HCT116 (cell line): ENCODE measurements around the gene FCER1G. TPM values are rescaled to one million over a fixed set of nuclear protein-coding genes. Genes with fewer than 3 reads are reported as not detected.

Experiments
- ATAC-seq: fragments of 200-7000 bp; cut with Tn5 transposase; 2 replicates; pipeline ENCODE4 v1.9.1; 2020; ENCODE audit warnings: mild to moderate bottlenecking, moderate library complexity
- BruUV-seq: library from RNA; stranded (reverse); fragments of 400-500 nt; replicated peaks from 2 replicates; lab custom pipeline; 2021; lab: Mats Ljungman, UMichigan
- CTCF ChIA-PET: fragments of 300-600 bp; sonication (Branson Sonifier 250); formaldehyde crosslinking; loops from one replicate; lab custom pipeline; 2021; ENCODE audit warnings: antibody characterized with exemption; lab: Charles Lee
- POLR2A ChIA-PET: fragments of 300-600, 350-600 bp; sonication (Branson Sonifier 250); formaldehyde crosslinking; loops from one replicate; lab custom pipeline; 2021; ENCODE audit warnings: antibody characterized with exemption; lab: Charles Lee
- RAD21 ChIA-PET, 2 experiments: fragments of 300-600 bp; sonication (Branson Sonifier 250); formaldehyde crosslinking; loops; one replicate each; lab custom pipeline; 2023; ENCODE audit warnings: low total read pairs in 2 of 2; ENCODE audit not compliant: uncharacterized antibody in 2 of 2, unreplicated experiment in 2 of 2, low non-redundant PET in 1 of 2; lab: Charles Lee
- DNase-seq: peaks from one replicate; pipeline ENCODE4 v3.0.0-alpha.2; 2010; ENCODE audit warnings: low read depth, low spot score
- H2AFZ ChIP-seq: fragments of 200-600 bp; shearing (Covaris generic), sonication (generic); 2 replicates; pipeline ENCODE4 v1.6.1; 2017; ENCODE audit warnings: low read depth, mixed run types, mixed read lengths, antibody characterized with exemption, low read length; ENCODE audit not compliant: poor library complexity, severe bottlenecking
- H3K27ac ChIP-seq: 2 replicates; pipeline ENCODE4 v1.5.1; 2012; ENCODE audit warnings: low read depth, low read length
- H3K27me3 ChIP-seq: fragments of 200-600 bp; sonication (generic); 2 replicates; pipeline ENCODE4 v1.6.1; 2016; ENCODE audit warnings: mixed run types, low read length, mixed read lengths; ENCODE audit not compliant: insufficient read depth
- H3K36me3 ChIP-seq, 2 experiments: fragments of 200-500 bp in 1 of 2; fragments of 200-600 bp in 1 of 2; sonication (Bioruptor generic) in 1 of 2; sonication (generic) in 1 of 2; 2 replicates each; pipeline versions ENCODE4 v1.5.1 to v1.6.1; 2014 to 2016; ENCODE audit warnings: low read length in 2 of 2, inconsistent platforms in 1 of 2, mixed read lengths in 1 of 2, mixed run types in 1 of 2; ENCODE audit not compliant: insufficient read depth in 2 of 2, control insufficient read depth in 1 of 2
- H3K4me1 ChIP-seq, 2 experiments: fragments of 200-600 bp in 1 of 2; sonication (generic) in 1 of 2; 2 replicates each; pipeline versions ENCODE4 v1.5.1 to v1.6.1; 2012 to 2017; ENCODE audit warnings: low read length in 2 of 2, inconsistent platforms in 1 of 2, mild to moderate bottlenecking in 1 of 2, mixed read lengths in 1 of 2, mixed run types in 1 of 2, moderate library complexity in 1 of 2; ENCODE audit not compliant: insufficient read depth in 2 of 2, control insufficient read depth in 1 of 2
- H3K4me2 ChIP-seq: fragments of 200-600 bp; sonication (generic); 2 replicates; pipeline ENCODE4 v1.6.1; 2017; ENCODE audit warnings: mixed run types, low read length, mixed read lengths
- H3K4me3 ChIP-seq, 2 experiments: fragments of 200-600 bp in 1 of 2; sonication (generic) in 1 of 2; replicated peaks in 1 of 2; 2 replicates each; pipeline ENCODE4 v1.5.1; 2011 to 2016; ENCODE audit warnings: low read length in 2 of 2, control low read depth in 1 of 2, low read depth in 1 of 2, mild to moderate bottlenecking in 1 of 2, mixed read lengths in 1 of 2, mixed run types in 1 of 2
- H3K79me2 ChIP-seq: fragments of 200-600 bp; sonication (generic); 2 replicates; pipeline ENCODE4 v1.6.1; 2017; ENCODE audit warnings: mild to moderate bottlenecking, mixed run types, low read length, moderate library complexity, mixed read lengths; ENCODE audit not compliant: insufficient read depth
- H3K9ac ChIP-seq: fragments of 200-600 bp; sonication (generic); 2 replicates; pipeline ENCODE4 v1.6.1; 2016; ENCODE audit warnings: low read length, mixed read lengths
- H3K9me2 ChIP-seq: fragments of 200-600 bp; sonication (generic), shearing (Covaris generic); 2 replicates; pipeline ENCODE4 v1.6.1; 2017; ENCODE audit warnings: mixed run types, mild to moderate bottlenecking, moderate library complexity; ENCODE audit not compliant: insufficient read depth
- H3K9me3 ChIP-seq, 2 experiments: fragments of 200-500 bp in 1 of 2; fragments of 200-600 bp in 1 of 2; sonication (Bioruptor generic) in 1 of 2; sonication (generic) in 1 of 2; 2 replicates each; pipeline ENCODE4 v1.6.1; 2014 to 2017; ENCODE audit warnings: low read length in 2 of 2, mixed read lengths in 2 of 2, inconsistent platforms in 1 of 2, low read depth in 1 of 2, mild to moderate bottlenecking in 1 of 2, mixed run types in 1 of 2, moderate library complexity in 1 of 2; ENCODE audit not compliant: control insufficient read depth in 1 of 2, insufficient read depth in 1 of 2
- H4K20me1 ChIP-seq: fragments of 200-600 bp; sonication (generic), shearing (Covaris generic); 2 replicates; pipeline ENCODE4 v1.6.1; 2017; ENCODE audit warnings: mixed run types, mild to moderate bottlenecking, moderate library complexity; ENCODE audit not compliant: insufficient read depth
- EGR1 ChIP-seq: IDR thresholded peaks from 2 replicates; pipeline ENCODE4 v1.6.1; 2012; ENCODE audit warnings: low read depth
- ELF1 ChIP-seq: IDR thresholded peaks from 2 replicates; pipeline ENCODE4 v1.6.1; 2012; ENCODE audit warnings: low read depth, borderline replicate concordance
- EZH2phosphoT487 ChIP-seq: fragments of 200-600 bp; IDR thresholded peaks from 2 replicates; pipeline ENCODE4 v1.6.1; 2018; ENCODE audit warnings: antibody characterized with exemption, borderline replicate concordance
- JUND ChIP-seq: IDR thresholded peaks from 2 replicates; pipeline ENCODE4 v1.6.1; 2012
- MAX ChIP-seq: IDR thresholded peaks from 2 replicates; pipeline ENCODE4 v1.6.1; 2012
- POLR2AphosphoS5 ChIP-seq: IDR thresholded peaks from 2 replicates; pipeline ENCODE4 v1.6.1; 2011; ENCODE audit warnings: mild to moderate bottlenecking, low read depth, low read length, moderate library complexity
- RAD21 ChIP-seq: IDR thresholded peaks from 2 replicates; pipeline ENCODE4 v1.6.1; 2012; ENCODE audit warnings: low read depth, mild to moderate bottlenecking
- SIN3A ChIP-seq: IDR thresholded peaks from 2 replicates; pipeline ENCODE4 v1.6.1; 2012; ENCODE audit warnings: low read depth
- SRF ChIP-seq: IDR thresholded peaks from 2 replicates; pipeline ENCODE4 v1.6.1; 2012; ENCODE audit warnings: low read depth
- TCF7L2 ChIP-seq: IDR thresholded peaks from 2 replicates; pipeline ENCODE4 v1.7.0; 2011; ENCODE audit warnings: borderline replicate concordance, inconsistent platforms; ENCODE audit not compliant: insufficient read depth, insufficient read length; ENCODE audit errors: extremely low read depth
- YY1 ChIP-seq: IDR thresholded peaks from 2 replicates; pipeline ENCODE4 v1.6.1; 2011; ENCODE audit warnings: low read length, low read depth, moderate library complexity, mild to moderate bottlenecking; ENCODE audit not compliant: insufficient replicate concordance; ENCODE audit errors: extremely low read depth
- ZBTB33 ChIP-seq: IDR thresholded peaks from 2 replicates; pipeline ENCODE4 v1.6.1; 2011; ENCODE audit warnings: mild to moderate bottlenecking, low read length, moderate library complexity; ENCODE audit not compliant: insufficient replicate concordance; ENCODE audit errors: extremely low read depth
- ZNF274 ChIP-seq: fragments of 200-500 bp; sonication (Bioruptor generic); IDR thresholded peaks from 2 replicates; pipeline ENCODE4 v1.6.1; 2014; ENCODE audit warnings: mild to moderate bottlenecking, low read depth, low read length, inconsistent platforms
- intact Hi-C: fragments of 100-400 bp; cut with micrococcal nuclease; formaldehyde crosslinking; loops from 2 replicates; pipeline ENCODE4 v1.10.0; 2022
- total RNA-seq: library from RNA; stranded (reverse); gene quantifications from one replicate; pipeline ENCODE4 v1.2.1, GENCODE V29; 2021; ENCODE audit not compliant: unreplicated experiment
- TF ChIP-seq, protein P1 (sequence below), 3 experiments: fragments of 200-600 bp in 1 of 3; sonication (generic) in 1 of 3; IDR thresholded peaks in 2 of 3; conservative IDR thresholded peaks in 1 of 3; 2 replicates each; pipeline ENCODE4 v1.5.1; 2012 to 2017; ENCODE audit warnings: low read depth in 2 of 3, low read length in 2 of 3, antibody characterized with exemption in 1 of 3, borderline replicate concordance in 1 of 3, control low read depth in 1 of 3, mild to moderate bottlenecking in 1 of 3, mixed read lengths in 1 of 3, mixed run types in 1 of 3, moderate library complexity in 1 of 3; ENCODE audit not compliant: insufficient read depth in 1 of 3

Gene FCER1G
- total RNA-seq, 1 experiment from 2014 or later = 0.86 TPM

- TF ChIP-seq ZBTB33 (no peak), YY1 (no peak)
- TF ChIP-seq, all 23 proteins: peak for 0
- Histone ChIP-seq H3K79me2 (no peaks in the 10 kb centered on the region), H3K9me2 (no peaks in the 10 kb centered on the region), H3K4me2 (no peak overlapping the region), H3K27ac (no peak overlapping the region), H2AFZ (no peak overlapping the region), H3K9me3 (no peaks in the 10 kb centered on the region), H3K4me1 (peaks cover 4 to 30% of the 10 kb centered on the region in 2 experiments; a peak in 3 of 4 replicates), H3K9ac (no peak overlapping the region), H3K36me3 (no peaks in the 10 kb centered on the region), H4K20me1 (no peaks in the 10 kb centered on the region), H3K4me3 (no peak overlapping the region), H3K27me3 (no peaks in the 10 kb centered on the region)
- ChIA-PET POLR2A (no interaction called here), RAD21 (no interaction called here), CTCF (no interaction called here)
- intact Hi-C loops = no loop called here
- ATAC-seq = no peak
- DNase-seq = no peak
- BruUV-seq = no TSS peak
These were observed 18.3 kb upstream of the FCER1G start for GRCh38 chr1:161196521-161197451.

DNA sequence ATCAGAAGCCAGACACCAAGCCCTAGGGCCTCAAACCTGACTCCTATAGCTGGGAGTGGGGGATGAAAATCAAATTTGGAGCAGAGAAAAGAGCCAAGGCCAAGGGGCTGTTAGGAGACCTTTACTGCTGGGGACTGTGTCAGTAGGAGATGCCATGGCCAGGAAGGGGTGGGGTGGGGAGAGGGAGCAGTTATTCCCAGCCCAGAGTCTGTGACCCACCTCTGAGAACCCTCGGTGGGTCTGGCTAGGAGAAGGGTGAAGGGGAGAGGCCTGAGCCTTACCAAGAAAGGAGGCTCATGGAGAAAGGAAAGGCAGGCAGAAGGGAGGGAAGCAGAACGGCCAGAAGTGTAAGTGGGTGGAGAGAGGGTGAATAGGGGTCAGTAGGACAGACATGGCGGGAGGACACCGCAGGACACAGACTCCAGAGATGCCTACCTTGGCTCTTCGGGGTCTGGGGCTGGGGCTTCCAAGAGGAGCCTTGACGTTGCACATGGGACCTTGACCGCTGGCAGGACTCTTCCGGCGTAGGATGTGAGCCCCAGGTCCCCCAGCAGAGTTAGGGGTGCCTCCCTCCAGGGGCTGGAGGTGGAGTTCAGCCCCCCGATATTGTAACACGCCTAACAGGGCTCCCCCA is 17.4 kb upstream of the FCER1G start:
- no peak overlapping the region for H3K9ac ChIP-seq
- TF ChIP-seq RAD21 = no peak
- no peak for TF ChIP-seq SRF
- no peak for TF ChIP-seq EGR1
- TF ChIP-seq MAX = no peak
- no peak for TF ChIP-seq ELF1
- no peak for TF ChIP-seq TCF7L2
- TF ChIP-seq JUND = no peak
- TF ChIP-seq SIN3A = no peak
- TF ChIP-seq, protein P1, sequence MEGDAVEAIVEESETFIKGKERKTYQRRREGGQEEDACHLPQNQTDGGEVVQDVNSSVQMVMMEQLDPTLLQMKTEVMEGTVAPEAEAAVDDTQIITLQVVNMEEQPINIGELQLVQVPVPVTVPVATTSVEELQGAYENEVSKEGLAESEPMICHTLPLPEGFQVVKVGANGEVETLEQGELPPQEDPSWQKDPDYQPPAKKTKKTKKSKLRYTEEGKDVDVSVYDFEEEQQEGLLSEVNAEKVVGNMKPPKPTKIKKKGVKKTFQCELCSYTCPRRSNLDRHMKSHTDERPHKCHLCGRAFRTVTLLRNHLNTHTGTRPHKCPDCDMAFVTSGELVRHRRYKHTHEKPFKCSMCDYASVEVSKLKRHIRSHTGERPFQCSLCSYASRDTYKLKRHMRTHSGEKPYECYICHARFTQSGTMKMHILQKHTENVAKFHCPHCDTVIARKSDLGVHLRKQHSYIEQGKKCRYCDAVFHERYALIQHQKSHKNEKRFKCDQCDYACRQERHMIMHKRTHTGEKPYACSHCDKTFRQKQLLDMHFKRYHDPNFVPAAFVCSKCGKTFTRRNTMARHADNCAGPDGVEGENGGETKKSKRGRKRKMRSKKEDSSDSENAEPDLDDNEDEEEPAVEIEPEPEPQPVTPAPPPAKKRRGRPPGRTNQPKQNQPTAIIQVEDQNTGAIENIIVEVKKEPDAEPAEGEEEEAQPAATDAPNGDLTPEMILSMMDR (IDR thresholded peaks at IDR 0.05 in 2 of 3, conservative IDR thresholded peaks at IDR 0.05 in 1 of 3; ENCODE audit: borderline replicate concordance in 1 of 3, insufficient read depth in 1 of 3, low read depth in 2 of 3, low read length in 2 of 3) = no peak
- no peak for TF ChIP-seq ZNF274
- TF ChIP-seq POLR2AphosphoS5 = no peak
- no peak for TF ChIP-seq EZH2phosphoT487

More for the DNA sequence above, 17.4 kb upstream of the FCER1G start:
- Histone ChIP-seq H3K4me2 (no peak overlapping the region), H3K9me2 (no peaks in the 10 kb centered on the region), H3K4me1 (peaks cover 4 to 29% of the 10 kb centered on the region in 2 experiments; a peak in 3 of 4 replicates), H3K9me3 (no peaks in the 10 kb centered on the region), H3K27me3 (no peaks in the 10 kb centered on the region), H3K79me2 (peaks cover 4% of the 10 kb centered on the region), H2AFZ (no peak overlapping the region), H3K4me3 (no peak overlapping the region), H4K20me1 (no peaks in the 10 kb centered on the region), H3K27ac (no peak overlapping the region), H3K36me3 (no peaks in the 10 kb centered on the region)
- ChIA-PET POLR2A (no interaction called here), RAD21 (no interaction called here), CTCF (no interaction called here)
- BruUV-seq = no TSS peak
- no peak for DNase-seq
- ATAC-seq = no peak
- intact Hi-C loops = no loop called here
